GM19372 (cell line): Measurements from ENCODE around the gene ITPR1.

Experiments used
- ATAC-seq: cut with Tn5 transposase; IDR thresholded peaks from one replicate; pipeline ENCODE4 v1.9.1; 2021; ENCODE audit warnings: mild to moderate bottlenecking, low read depth, moderate library complexity; ENCODE audit not compliant: unreplicated experiment

The ITPR1 gene

GRCh38 chr3:4794798-4795197 lies 301.6 kb downstream of the ITPR1 start:
- no peak for ATAC-seq

DNA sequence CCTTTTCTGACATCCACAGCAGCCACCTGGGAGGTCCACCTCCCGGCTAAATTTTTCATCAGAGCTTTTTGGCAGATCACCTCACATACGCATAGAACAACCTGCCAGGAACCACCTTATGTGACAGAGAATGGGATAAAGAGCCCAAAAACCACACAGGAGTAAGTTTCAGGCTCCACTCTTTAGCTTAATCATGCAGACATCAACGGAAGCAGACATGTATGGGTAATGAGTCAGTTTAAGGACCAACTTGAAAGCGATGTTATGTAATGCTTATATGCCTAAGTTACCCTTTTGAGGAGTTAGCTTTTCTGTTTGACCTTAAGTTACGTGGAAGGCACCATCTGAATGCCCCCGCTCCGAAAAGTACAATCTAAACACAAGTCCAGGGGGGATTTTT lies 302.8 kb downstream of the ITPR1 start:
- no peak for ATAC-seq

GRCh38 chr3:4797201-4797705 lies 304.1 kb downstream of the ITPR1 start:
- no peak for ATAC-seq

DNA sequence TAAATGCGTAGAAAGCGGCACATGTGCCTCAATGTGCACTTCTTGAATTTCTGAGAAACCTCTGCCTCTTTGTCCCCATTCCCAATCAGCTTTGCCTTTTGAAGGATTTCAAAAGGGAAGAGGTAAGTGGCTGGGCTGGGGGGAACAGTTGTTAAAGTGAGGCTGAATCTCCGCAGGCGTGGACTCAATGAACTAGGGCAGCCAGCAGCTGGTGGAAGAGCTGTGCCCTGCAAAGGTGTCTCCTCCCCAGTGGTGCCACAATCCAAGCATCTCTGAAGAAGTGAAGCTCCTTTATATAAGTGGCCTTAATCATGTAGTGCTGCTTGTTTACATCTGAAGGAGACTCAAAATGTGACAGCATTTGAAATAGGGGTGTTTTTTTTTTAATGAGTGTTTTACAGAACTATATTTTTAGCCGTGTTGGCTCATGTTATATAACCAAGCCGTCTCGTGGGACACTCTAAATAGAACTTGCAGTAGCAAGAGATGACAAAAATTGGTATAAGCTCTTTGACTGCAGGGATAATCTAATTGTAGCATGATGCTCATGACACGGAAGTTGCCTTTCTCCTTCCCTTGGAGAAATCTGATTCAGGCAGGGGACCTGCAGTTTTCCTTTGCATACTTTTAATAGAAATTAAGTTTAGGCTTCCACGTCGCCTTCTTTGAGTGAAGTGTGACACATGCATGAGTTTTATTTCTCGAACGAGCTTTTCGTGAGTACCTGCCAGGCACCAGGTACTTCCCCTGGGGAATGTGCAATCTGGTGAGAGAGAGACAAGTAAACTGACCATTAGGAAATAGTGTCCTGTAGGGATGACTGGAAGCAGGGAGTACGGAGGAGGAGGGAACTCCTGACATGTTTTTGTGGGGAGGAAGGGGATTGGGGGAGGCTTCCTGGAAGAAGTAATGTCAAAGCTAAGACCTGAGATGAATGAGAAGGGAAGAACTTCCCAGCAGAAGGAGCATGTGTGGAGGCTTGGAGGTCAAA lies 306.4 kb downstream of the ITPR1 start:
- no peak for ATAC-seq

DNA sequence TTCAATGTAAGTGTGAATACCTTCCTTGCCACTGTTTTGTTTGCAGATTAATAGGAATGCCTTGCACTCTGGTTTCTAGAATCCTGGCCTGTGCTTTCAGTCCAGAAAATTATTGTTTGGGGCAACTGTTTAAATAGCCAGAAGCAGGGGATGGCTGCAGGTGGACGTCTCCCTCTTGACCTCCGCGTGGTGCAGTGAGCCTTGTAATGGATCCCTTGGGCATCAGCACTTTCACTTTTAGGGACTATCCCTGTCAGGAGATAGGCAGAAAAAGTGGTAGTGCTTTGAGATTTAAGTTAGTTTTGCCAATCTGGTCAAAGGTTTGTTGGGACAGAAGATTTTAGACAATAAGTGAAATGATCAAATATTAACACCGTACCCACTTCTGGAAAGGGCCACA lies 307.4 kb downstream of the ITPR1 start:
- ATAC-seq, result no peak

GRCh38 chr3:4801892-4802291 lies 308.7 kb downstream of the ITPR1 start:
- no peak for ATAC-seq

GRCh38 chr3:4802903-4803302 lies 309.8 kb downstream of the ITPR1 start:
- no peak for ATAC-seq

DNA sequence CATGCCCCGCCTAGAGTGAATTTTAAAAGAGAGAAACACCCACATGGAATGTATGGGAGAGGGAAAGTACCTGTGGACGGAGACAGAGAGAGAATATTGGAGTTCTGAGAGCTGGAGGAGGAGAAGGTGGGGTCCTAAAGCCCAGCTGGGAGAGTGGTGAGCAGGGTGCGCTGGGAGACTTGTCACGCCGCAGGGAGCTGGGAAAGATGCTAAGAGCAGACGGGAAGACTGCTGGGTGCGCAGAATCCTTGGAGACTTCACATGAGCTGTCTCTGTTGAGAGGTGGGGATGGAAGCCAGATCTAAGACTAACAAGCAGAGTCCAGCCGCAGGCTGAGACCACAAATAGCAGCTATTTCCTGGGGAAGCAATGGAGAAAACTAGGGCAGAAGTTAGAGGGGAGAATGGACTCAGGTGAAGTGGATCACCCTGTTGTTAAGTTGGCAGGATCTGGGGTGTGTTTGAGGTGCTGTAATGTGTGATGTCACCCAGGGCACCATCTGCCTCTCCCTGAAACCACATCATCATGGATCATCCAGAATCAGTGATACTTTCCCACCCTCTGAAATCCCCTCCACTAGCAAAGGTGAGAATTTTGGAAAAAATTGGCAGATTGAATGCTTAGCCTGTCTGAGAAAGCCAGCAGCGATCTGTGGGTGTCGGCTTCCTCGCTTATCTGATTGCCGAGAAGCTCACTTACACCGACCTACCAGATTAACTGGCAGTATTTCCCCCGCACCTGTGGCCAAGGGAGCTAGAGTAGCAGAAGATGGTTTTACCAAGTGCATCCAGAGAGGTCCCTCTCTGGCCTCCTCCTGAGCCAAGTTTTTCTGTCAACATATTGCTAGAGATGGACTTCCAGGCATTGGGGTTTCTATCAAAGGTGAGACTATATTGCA lies 311.3 kb downstream of the ITPR1 start:
- ATAC-seq, result no peak

GRCh38 chr3:4805662-4806061 lies 312.5 kb downstream of the ITPR1 start:
- no peak for ATAC-seq

GRCh38 chr3:4806535-4807108 lies 313.5 kb downstream of the ITPR1 start:
- no peak for ATAC-seq

- ATAC-seq, result no peak
These were observed 314.5 kb downstream of the ITPR1 start for GRCh38 chr3:4807381-4808280.

DNA sequence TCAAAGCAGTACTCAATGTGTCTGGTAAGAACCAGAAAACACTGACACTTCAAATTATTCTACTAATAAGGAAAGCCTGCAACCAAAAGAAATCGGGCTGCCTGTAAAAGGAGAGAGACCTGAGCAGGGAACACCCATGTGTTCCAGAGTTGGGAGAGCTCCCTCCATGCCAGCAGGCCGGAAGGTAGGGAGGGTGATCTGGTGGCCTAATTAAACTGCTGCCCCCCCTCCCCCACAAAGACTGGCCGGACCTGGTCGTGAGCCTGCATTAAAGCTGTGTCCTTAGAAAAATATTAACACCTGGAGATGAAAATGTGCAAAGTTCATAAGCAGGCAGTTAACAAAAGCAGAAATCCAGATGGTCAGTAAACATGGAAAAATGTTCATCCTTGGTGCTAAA lies 315.5 kb downstream of the ITPR1 start:
- no peak for ATAC-seq

DNA sequence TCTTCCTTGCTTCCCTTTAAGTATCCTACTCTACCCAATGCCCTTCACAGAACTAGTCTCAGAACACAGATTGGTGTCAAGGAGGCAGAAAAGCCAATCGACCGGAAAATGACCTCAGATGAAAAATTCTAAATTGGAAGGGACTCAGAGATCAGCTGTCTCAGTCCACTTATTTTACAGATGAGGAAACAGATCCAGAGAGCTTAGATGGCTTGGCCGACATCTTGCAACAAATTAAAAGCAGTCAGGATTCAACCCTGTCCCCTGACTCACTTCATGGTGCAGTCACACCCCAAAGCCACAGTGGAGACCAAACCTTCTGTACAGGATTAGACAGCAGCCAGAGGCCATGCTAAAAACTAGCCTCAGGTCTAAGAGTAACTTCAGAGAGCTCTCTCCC lies 316.8 kb downstream of the ITPR1 start:
- no peak for ATAC-seq

DNA sequence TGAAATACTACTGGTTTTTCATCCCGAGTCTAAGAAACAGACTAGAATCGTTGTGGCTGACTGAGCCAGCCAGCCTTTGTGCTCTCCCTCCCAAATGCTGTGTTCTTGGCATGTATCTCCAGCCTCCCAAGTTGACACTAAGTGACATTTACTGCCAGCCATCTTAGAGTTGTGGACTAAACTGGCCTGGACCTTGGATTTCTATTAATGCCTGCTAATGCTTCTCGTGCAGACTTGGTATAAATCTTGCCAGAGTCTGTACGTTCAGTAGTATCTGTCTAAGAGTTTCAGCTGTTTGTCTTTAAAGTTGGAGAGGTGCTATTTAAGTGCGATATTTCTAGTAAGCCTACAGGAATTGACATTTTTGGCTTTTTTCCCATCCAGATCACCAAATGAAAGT lies 319.4 kb downstream of the ITPR1 start:
- ATAC-seq, result no peak

GRCh38 chr3:4813909-4814304 lies 320.8 kb downstream of the ITPR1 start:
- ATAC-seq, result no peak

- ATAC-seq, result no peak
These were observed 321.3 kb downstream of the ITPR1 start for GRCh38 chr3:4814305-4814903.

GRCh38 chr3:4814904-4815574 lies 321.9 kb downstream of the ITPR1 start:
- ATAC-seq, result no peak

- no peak for ATAC-seq
These were observed 323.2 kb downstream of the ITPR1 start for GRCh38 chr3:4816306-4816705.

GRCh38 chr3:4816718-4817117 lies 323.6 kb downstream of the ITPR1 start:
- ATAC-seq, result no peak
